AG09309 (cell line): ENCODE results near the gene DENND11.

Experiments
- DNase-seq: peaks from one replicate; pipeline ENCODE4 v3.0.0-alpha.2; 2010; ENCODE audit warnings: low read depth
- H3K4me3 ChIP-seq: 2 replicates; pipeline ENCODE4 v1.5.1; 2011; ENCODE audit warnings: mild to moderate bottlenecking, low read depth, low read length, moderate library complexity; ENCODE audit not compliant: control insufficient read depth
- CTCF ChIP-seq: IDR thresholded peaks from 2 replicates; pipeline ENCODE4 v1.5.1; 2011; ENCODE audit warnings: mild to moderate bottlenecking, low read depth, low read length, inconsistent platforms; ENCODE audit not compliant: insufficient read depth, control insufficient read depth; ENCODE audit errors: missing control alignments

DENND11 gene

GRCh38 chr7:141700848-141701371 lies 1.1 kb downstream of the DENND11 start:
- TF ChIP-seq CTCF = no peak
- DNase-seq = no peak
- H3K4me3 ChIP-seq = peak overlapping the region; percentile 69

GRCh38 chr7:141700296-141700847 lies 1.6 kb downstream of the DENND11 start:
- TF ChIP-seq CTCF = no peak

GRCh38 chr7:141699860-141700259 lies 2.1 kb downstream of the DENND11 start:
- no peak overlapping the region for H3K4me3 ChIP-seq
- TF ChIP-seq CTCF = no peak
- DNase-seq = no peak

More at GRCh38 chr7:141700296-141700847, 1.6 kb downstream of the DENND11 start:
- DNase-seq = no peak
- peak overlapping the region; percentile 69; the same call in 1 of the 2 replicates for H3K4me3 ChIP-seq

GRCh38 chr7:141698247-141699015 lies 3.5 kb downstream of the DENND11 start:
- DNase-seq = no peak
- no peak for TF ChIP-seq CTCF
- H3K4me3 ChIP-seq = no peak overlapping the region

- no peak for TF ChIP-seq CTCF
- DNase-seq = peak; percentile 23
- H3K4me3 ChIP-seq = no peak overlapping the region
Observed at GRCh38 chr7:141697211-141697871, 4.6 kb downstream of the DENND11 start.

- DNase-seq = no peak
- no peak for TF ChIP-seq CTCF
- H3K4me3 ChIP-seq = no peak overlapping the region
Observed at GRCh38 chr7:141696348-141696747, 5.6 kb downstream of the DENND11 start.
